Activated naive CD4-positive, alpha-beta T cell treated with anti-CD3 and anti-CD28 coated beads for 36 hours (primary cell): ENCODE measurements around the gene GRIK4. TPM values are rescaled to one million over a fixed set of nuclear protein-coding genes. Genes with fewer than 3 reads are reported as not detected.

Experiments used
- CTCF ChIA-PET: fragments of 350-600 bp; sonication (Branson Sonifier 250); formaldehyde crosslinking; loops from one replicate; lab custom pipeline; 2021; ENCODE audit warnings: antibody characterized with exemption; lab: Charles Lee
- DNase-seq: peaks from one replicate; pipeline ENCODE4 v3.0.0-alpha.2; 2020
- H3K27ac Mint-ChIP-seq: one replicate; pipeline ENCODE4 v1.8.0; 2021; ENCODE audit warnings: mild to moderate bottlenecking, mixed read lengths
- H3K27me3 Mint-ChIP-seq: one replicate; pipeline ENCODE4 v1.8.0; 2021; ENCODE audit warnings: low read depth, mixed read lengths
- H3K36me3 Mint-ChIP-seq: one replicate; pipeline ENCODE4 v1.8.0; 2021; ENCODE audit warnings: low read depth, mixed read lengths
- H3K4me1 Mint-ChIP-seq: one replicate; pipeline ENCODE4 v1.8.0; 2021; ENCODE audit warnings: low read depth, mixed read lengths
- H3K4me3 Mint-ChIP-seq: one replicate; pipeline ENCODE4 v1.8.0; 2021; ENCODE audit warnings: mild to moderate bottlenecking, moderate library complexity, mixed read lengths
- H3K9me3 Mint-ChIP-seq: one replicate; pipeline ENCODE4 v1.8.0; 2021; ENCODE audit warnings: mixed read lengths
- intact Hi-C: fragments of 100-400 bp; cut with micrococcal nuclease; formaldehyde crosslinking; loops from one replicate; pipeline ENCODE4 v1.15.1; 2023
- total RNA-seq, 2 experiments: library from RNA; stranded (reverse); gene quantifications; one replicate each; pipeline ENCODE4 v1.2.3, GENCODE V29; 2021

The GRIK4 gene
- total RNA-seq, 2 experiments from 2014 or later, result not detected

DNA sequence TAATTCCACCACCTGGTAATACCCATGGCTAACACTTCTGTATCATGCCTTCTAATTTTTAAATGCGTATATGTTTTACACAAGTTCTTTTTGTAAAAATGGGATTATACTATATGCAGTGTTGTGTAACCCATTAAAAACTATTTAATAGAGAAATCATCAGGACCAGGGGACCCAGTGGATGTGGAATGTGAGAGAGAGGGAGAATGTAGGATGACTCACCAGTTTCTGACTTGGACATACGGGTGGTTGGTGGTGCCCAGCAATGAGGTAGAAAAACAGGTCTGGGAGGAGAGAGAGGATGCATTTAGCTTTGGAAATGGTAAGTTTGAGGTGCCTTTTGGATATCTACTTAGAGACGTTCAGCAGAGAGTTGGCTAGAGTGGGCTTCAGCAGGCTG, 400.4 kb downstream of the GRIK4 start:
- no peak for DNase-seq
- H3K27me3 Mint-ChIP-seq, result peaks cover 7% of the 10 kb centered on the region
- CTCF ChIA-PET, result interaction anchor here (1.2 kb wide), 1 partner anchor 16 kb away, joined by 7 read pairs; no protein-coding TSS in a partner anchor
- H3K9me3 Mint-ChIP-seq, result no peaks in the 10 kb centered on the region
- intact Hi-C loops, result no loop called here
- H3K36me3 Mint-ChIP-seq, result no peaks in the 10 kb centered on the region
- no peak overlapping the region for H3K27ac Mint-ChIP-seq
- H3K4me3 Mint-ChIP-seq, result no peak overlapping the region
- no peaks in the 10 kb centered on the region for H3K4me1 Mint-ChIP-seq

- Mint-ChIP-seq H3K36me3 (no peaks in the 10 kb centered on the region), H3K4me1 (no peaks in the 10 kb centered on the region), H3K9me3 (no peaks in the 10 kb centered on the region), H3K27me3 (peaks cover 7% of the 10 kb centered on the region), H3K4me3 (no peak overlapping the region), H3K27ac (no peak overlapping the region)
- intact Hi-C loops, result no loop called here
- DNase-seq, result no peak
- CTCF ChIA-PET, result interaction anchor here (0.8 to 1.2 kb wide), 3 partner anchors 15 to 39 kb away, joined by 3 to 7 read pairs (median 3); no protein-coding TSS in a partner anchor
Observed at GRCh38 chr11:120912504-120912903, 401.0 kb downstream of the GRIK4 start.

DNA sequence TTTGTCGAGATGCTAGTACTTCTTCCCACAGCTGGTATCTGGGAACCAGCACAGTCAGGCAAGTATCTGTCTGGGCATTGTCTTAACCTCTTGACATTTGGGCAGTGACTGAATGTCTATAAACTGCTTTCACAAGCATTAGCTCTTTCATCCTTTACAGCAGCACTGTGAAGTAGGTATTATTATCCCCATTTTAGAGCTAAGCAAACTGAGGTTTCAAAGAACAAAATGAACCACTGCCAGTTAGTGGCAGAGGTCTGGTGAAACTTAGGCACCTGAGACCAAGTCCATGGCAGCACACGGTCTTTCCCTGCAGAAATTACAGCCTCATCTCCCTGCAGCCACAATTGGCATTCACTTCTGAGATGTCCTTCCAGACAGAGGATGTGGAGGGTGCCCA, 401.4 kb downstream of the GRIK4 start:
- Mint-ChIP-seq H3K27me3 (peaks cover 7% of the 10 kb centered on the region), H3K4me1 (no peaks in the 10 kb centered on the region), H3K4me3 (no peak overlapping the region), H3K36me3 (no peaks in the 10 kb centered on the region), H3K27ac (no peak overlapping the region), H3K9me3 (no peaks in the 10 kb centered on the region)
- DNase-seq, result no peak
- CTCF ChIA-PET, result interaction anchor here (0.8 to 1.2 kb wide), 3 partner anchors 15 to 38 kb away, joined by 3 to 7 read pairs (median 3); no protein-coding TSS in a partner anchor
- intact Hi-C loops, result no loop called here

GRCh38 chr11:120914021-120914420, 402.5 kb downstream of the GRIK4 start:
- Mint-ChIP-seq H3K27ac (no peak overlapping the region), H3K27me3 (peaks cover 7% of the 10 kb centered on the region), H3K4me1 (no peaks in the 10 kb centered on the region), H3K36me3 (no peaks in the 10 kb centered on the region), H3K4me3 (no peak overlapping the region), H3K9me3 (no peaks in the 10 kb centered on the region)
- intact Hi-C loops, result no loop called here
- DNase-seq, result no peak
- CTCF ChIA-PET, result interaction anchor here (0.5 kb wide), 1 partner anchor 100 kb away, joined by 3 read pairs; no protein-coding TSS in a partner anchor

DNA sequence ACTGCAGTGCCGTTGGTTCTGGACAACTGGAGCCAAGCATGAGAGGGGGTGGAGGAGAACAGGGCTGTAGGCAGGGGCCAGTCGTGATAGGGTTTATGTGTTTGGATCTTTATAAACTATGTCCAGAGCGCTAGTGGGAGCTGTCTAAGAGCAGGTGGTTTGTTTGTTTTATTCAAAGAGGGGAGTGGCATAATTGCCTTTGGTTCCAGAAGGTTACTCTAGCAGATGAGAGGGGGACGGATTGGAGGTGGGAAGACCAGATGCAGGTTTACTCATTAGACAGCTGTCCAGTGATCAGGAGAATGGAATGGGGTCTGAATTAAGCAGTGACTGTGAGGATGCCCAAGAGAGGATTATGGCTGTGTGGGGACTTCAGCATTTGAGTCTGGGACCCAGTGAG, 403.1 kb downstream of the GRIK4 start:
- CTCF ChIA-PET, result no interaction called here
- no peaks in the 10 kb centered on the region for H3K36me3 Mint-ChIP-seq

DNA sequence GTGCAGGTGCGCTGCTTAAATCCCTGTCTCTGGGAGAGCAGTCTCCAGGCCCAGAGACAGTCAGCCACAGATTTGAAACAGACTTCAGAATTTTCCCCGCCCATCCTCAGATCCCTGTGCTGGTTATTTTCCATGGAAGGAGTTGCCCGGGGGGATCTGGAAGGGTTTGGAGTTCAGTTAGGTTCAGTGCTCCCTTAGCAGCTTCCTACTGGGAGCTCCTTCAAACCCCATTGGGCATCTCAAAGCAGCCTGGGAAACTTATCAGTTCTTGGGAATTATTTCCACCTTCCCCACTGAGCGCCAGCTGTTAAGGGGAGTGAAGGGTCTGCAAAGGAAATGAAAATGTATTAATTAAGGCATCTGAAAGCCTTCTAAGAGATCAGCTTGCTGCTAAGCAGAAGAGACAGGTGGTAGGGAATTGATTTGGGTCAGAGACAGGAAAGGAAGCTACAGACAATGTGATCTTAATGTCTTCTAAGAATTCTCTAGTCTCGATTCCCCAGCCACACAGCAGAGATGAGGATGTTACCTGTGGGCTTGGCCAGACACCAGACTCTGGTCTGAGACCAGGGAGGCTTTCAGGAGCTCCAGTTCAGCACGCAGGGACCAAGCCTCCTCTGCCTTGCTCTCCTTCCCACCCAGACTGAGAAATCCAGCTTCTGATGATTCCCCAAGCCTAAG, 406.2 kb downstream of the GRIK4 start:
- no peaks in the 10 kb centered on the region for H3K27me3 Mint-ChIP-seq
- CTCF ChIA-PET, result no interaction called here
- H3K4me3 Mint-ChIP-seq, result no peak overlapping the region
- no peak for DNase-seq
- H3K27ac Mint-ChIP-seq, result no peak overlapping the region
- intact Hi-C loops, result no loop called here
- no peaks in the 10 kb centered on the region for H3K9me3 Mint-ChIP-seq
- no peaks in the 10 kb centered on the region for H3K36me3 Mint-ChIP-seq
- no peaks in the 10 kb centered on the region for H3K4me1 Mint-ChIP-seq

More for the DNA sequence above, 403.1 kb downstream of the GRIK4 start:
- Mint-ChIP-seq H3K4me3 (no peak overlapping the region), H3K27me3 (peaks cover 7% of the 10 kb centered on the region), H3K4me1 (no peaks in the 10 kb centered on the region), H3K9me3 (no peaks in the 10 kb centered on the region), H3K27ac (no peak overlapping the region)
- DNase-seq, result no peak
- intact Hi-C loops, result no loop called here

DNA sequence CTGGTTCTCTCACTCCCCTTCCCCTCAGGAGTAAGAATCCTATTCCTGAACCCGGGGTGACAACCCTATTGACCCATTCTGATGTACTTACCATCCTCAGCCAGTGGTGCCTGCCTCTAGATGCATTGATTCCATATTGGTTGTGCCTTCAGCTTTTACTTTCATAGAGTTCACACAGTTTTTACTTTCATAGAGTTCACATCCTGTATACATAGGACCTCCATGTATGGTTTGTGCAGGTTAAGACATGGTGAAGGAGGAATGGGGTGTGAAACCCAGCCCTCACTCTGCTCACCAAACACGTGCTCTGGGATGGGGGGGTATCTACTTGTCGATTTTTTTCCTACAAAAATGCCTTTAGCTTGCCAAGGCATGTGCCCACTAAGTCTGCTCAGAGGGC, 406.7 kb downstream of the GRIK4 start:
- Mint-ChIP-seq H3K27me3 (no peaks in the 10 kb centered on the region), H3K27ac (no peak overlapping the region), H3K4me1 (no peaks in the 10 kb centered on the region), H3K9me3 (no peaks in the 10 kb centered on the region), H3K4me3 (no peak overlapping the region), H3K36me3 (no peaks in the 10 kb centered on the region)
- intact Hi-C loops, result no loop called here
- DNase-seq, result no peak
- CTCF ChIA-PET, result no interaction called here

- Mint-ChIP-seq H3K9me3 (no peaks in the 10 kb centered on the region), H3K27ac (no peak overlapping the region), H3K36me3 (no peaks in the 10 kb centered on the region), H3K4me1 (no peaks in the 10 kb centered on the region), H3K4me3 (no peak overlapping the region), H3K27me3 (no peaks in the 10 kb centered on the region)
- DNase-seq, result no peak
- CTCF ChIA-PET, result no interaction called here
- intact Hi-C loops, result no loop called here
Observed at GRCh38 chr11:120919045-120919444, 407.5 kb downstream of the GRIK4 start.

DNA sequence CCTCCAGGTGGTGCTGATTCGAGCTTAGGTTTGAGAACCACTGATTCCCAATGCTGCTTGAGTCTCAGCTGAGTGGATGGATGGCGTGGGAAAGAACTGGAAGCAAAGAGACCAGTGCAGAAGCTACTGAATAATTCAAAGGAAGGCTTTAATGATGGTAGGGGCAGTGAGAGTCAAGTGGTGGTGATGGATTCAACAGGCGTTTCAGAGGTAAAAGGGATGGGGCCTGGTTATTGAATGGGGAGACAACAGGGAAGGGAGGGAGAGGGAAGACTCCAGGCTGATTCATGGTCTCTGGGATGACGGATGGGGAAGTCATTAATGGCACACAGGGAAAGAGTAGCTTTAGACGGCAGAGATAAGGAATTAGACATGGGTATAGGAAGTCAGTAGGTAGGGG, 408.0 kb downstream of the GRIK4 start:
- DNase-seq, result no peak
- Mint-ChIP-seq H3K4me1 (no peaks in the 10 kb centered on the region), H3K27ac (no peak overlapping the region), H3K27me3 (no peaks in the 10 kb centered on the region), H3K9me3 (no peaks in the 10 kb centered on the region), H3K4me3 (no peak overlapping the region), H3K36me3 (no peaks in the 10 kb centered on the region)
- intact Hi-C loops, result no loop called here
- CTCF ChIA-PET, result no interaction called here

- DNase-seq, result no peak
- Mint-ChIP-seq H3K27ac (no peak overlapping the region), H3K36me3 (no peaks in the 10 kb centered on the region), H3K4me3 (no peak overlapping the region), H3K27me3 (no peaks in the 10 kb centered on the region), H3K9me3 (no peaks in the 10 kb centered on the region), H3K4me1 (no peaks in the 10 kb centered on the region)
- CTCF ChIA-PET, result no interaction called here
- intact Hi-C loops, result no loop called here
Observed at GRCh38 chr11:120923866-120924508, 412.4 kb downstream of the GRIK4 start.

DNA sequence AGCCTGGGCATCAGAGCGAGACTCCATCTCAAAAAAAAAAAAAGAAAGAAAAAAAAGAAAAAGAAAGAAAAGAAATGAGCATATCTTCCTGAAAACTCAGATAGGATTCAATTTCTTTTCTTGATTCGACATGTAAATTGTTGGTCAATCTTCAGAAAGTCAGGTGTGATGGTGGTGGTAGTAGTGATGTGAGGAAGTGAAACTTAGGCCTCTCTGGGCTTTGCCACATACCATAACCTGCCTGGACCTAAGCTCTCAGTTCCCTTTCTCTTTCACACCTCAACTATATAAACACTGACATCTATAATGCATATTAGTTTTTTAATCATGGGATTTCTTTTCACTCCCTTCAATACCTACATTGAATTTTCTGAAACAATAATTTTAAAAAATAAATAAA, 414.4 kb downstream of the GRIK4 start:
- CTCF ChIA-PET, result interaction anchor here (1.1 kb wide), 1 partner anchor 58 kb away, joined by 3 read pairs; no protein-coding TSS in a partner anchor
- Mint-ChIP-seq H3K4me3 (no peak overlapping the region), H3K4me1 (no peaks in the 10 kb centered on the region), H3K27me3 (no peaks in the 10 kb centered on the region), H3K36me3 (no peaks in the 10 kb centered on the region), H3K27ac (no peak overlapping the region), H3K9me3 (no peaks in the 10 kb centered on the region)
- intact Hi-C loops, result no loop called here
- DNase-seq, result no peak

DNA sequence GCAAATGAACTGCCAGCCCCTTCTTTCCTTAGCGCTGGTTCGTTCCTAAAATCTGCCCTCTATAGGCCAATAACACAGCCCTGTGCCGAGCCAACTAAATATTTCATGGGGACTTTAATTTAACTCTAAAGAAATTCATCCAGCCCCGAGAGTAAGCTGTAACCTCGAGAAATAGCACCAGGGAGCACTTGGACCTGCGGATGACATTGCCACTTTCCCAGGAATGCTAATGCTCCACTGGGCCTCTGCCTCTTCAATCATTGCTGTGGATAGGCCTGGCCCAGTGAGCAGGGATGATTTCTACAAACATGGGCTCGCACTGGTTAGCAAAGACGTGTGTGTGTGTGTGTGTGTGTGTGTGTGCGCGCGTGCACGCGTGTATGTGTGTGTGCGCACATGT, 417.1 kb downstream of the GRIK4 start:
- H3K9me3 Mint-ChIP-seq, result no peaks in the 10 kb centered on the region
- intact Hi-C loops, result loop anchor here (1.0 kb wide), 2 partner anchors 92 to 417 kb away; partner anchors contain the start of gene GRIK4
- no peak for DNase-seq
- H3K36me3 Mint-ChIP-seq, result no peaks in the 10 kb centered on the region
- H3K27ac Mint-ChIP-seq, result no peak overlapping the region
- peaks cover 2% of the 10 kb centered on the region for H3K27me3 Mint-ChIP-seq
- H3K4me3 Mint-ChIP-seq, result no peak overlapping the region
- CTCF ChIA-PET, result interaction anchor here (0.7 to 2.2 kb wide), 5 partner anchors 16 to 442 kb away, joined by 3 to 7 read pairs (median 4); no protein-coding TSS in a partner anchor
- H3K4me1 Mint-ChIP-seq, result no peaks in the 10 kb centered on the region
